Amniotic epithelial cell (primary cell): Measurements from ENCODE around the gene PIK3CG.
"Not testable (repeated sequence)": the region's sequence is repeated elsewhere in the genome, so short reads cannot be mapped to it uniquely, and the experiment has no call there.

Source experiments
- DNase-seq: peaks from one replicate; pipeline ENCODE4 v3.0.0-alpha.2; 2010; ENCODE audit warnings: low read depth

Gene PIK3CG

DNA sequence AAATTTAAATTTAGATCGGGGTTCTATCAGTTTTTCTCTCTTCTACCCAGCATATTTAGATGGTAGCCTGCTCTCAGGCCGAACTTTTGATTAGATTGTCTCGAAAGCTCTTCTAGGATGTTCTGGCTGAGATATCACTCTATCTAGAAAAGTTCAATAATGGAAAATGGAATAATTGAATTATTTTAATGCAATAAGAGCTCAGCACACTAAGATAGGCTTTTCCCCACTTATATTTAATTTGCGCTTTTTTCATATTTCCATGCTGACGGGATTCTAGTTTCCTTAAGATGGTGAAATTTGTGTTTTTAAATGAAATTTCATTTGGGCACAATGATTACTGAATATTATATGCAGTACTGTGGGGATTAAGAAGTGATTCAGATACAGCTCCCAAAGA is 73.7 kb downstream of the PIK3CG start:
- no peak for DNase-seq

GRCh38 chr7:106944035-106944665 is 79.1 kb downstream of the PIK3CG start:
- DNase-seq = no peak

GRCh38 chr7:106947244-106947728 is 82.2 kb downstream of the PIK3CG start:
- peak; percentile 81 for DNase-seq

DNA sequence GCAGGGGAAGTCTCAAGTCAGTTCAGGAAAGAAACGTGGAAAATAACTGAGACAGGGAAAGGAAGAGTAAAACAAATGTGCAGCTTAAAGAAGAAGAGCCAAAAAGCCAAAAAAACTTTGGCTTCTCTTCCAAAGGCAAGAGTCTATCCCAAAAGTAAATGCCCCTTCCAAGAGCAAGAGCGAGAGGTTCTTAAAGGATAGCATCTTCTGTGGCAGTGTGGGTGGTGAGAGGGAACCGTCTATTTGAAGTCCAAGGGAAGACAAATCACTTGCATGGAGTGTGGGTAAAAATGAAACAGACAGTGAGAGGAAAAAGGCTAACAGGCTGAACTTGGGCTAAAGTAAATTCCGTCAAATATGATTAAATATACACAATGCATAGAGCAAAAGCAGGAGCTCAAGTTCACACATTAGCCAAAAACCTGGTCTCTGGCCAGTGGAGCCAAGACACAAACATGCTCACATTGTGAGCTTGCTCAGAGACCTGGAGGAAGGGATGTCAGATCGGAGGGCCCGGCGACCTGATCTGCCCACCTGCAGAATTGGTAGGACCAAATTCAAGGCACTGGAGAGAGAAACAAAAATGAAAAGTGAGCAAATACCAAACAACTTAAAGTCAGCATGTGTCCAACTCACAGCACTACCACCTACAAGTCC is 87.0 kb downstream of the PIK3CG start:
- no peak for DNase-seq

DNA sequence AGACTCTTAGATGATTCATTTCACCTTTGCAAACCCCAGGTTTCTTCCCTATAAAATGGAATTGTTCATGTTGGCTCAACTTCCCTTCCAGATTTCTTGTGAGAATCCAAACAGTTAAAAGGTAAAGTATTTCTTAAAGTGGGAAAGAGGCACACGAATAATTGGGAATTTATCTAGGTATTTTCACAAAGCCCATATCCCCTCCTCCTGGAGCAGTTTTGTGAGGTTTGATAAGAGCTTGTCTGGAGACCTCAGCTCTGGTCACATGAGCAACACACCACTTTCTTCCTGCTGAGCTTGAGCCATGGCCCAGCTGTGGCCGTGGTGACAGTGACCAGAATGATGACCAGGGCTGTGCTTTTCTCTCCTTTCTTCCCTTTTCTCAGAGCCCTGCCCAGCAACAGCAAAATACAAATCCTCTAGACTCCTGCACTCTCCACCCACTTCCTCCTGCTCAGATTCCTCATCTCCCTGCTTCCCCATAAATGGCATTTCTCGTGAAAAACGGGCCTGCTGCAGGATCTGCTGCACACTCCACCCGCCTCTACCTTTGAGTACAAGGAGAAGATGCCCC is 87.7 kb downstream of the PIK3CG start:
- DNase-seq = no peak

GRCh38 chr7:106954840-106955239 is 89.8 kb downstream of the PIK3CG start:
- no peak for DNase-seq

DNA sequence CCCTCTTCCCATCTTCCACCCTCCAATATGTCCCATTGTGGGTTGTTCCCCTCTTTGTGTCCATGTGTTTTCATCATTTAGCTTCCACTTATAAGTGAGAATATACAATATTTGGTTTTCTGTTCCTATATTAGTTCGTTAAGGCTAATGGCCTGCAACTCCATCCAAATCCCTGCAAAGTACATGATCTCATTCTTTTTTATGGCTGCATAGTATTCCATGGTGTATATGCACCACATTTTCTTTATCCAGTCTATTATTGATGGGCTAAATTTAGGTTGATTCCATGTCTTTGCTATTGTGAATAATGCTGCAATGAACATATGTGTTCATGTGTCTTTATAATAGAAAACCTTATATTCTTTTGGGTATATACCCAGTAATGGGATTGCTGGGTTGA is 90.8 kb downstream of the PIK3CG start:
- not testable (repeated sequence) for DNase-seq
